Endothelial cell of umbilical vein (primary cell): ENCODE results near the gene PDE4B. TPM values are rescaled to one million over a fixed set of nuclear protein-coding genes. Genes with fewer than 3 reads are reported as not detected.

Experiments
- BruUV-seq: library from RNA; stranded (reverse); fragments of 400-500 nt; replicated peaks from 2 replicates; lab custom pipeline; 2021; lab: Mats Ljungman, UMichigan
- CTCF ChIA-PET: fragments of 300-600, 350-600 bp; sonication (Branson Sonifier 250); formaldehyde crosslinking; loops from one replicate; lab custom pipeline; 2021; ENCODE audit warnings: antibody characterized with exemption, inconsistent platforms; lab: Charles Lee
- POLR2A ChIA-PET: fragments of 300-600, 350-600 bp; sonication (Branson Sonifier 250); formaldehyde crosslinking; loops from one replicate; lab custom pipeline; 2021; ENCODE audit warnings: antibody characterized with exemption, inconsistent platforms; lab: Charles Lee
- DNase-seq: peaks from one replicate; pipeline ENCODE4 v3.0.0-alpha.2; 2011; ENCODE audit warnings: low read depth, low spot score
- FAIRE-seq: peaks from 2 replicates; lab custom pipeline; 2011; peaks lifted over from hg19 to GRCh38; lab: Jason Lieb, UNC
- H2AFZ ChIP-seq: 2 replicates; pipeline ENCODE4 v1.6.0; 2012; ENCODE audit warnings: low read depth, low read length, control low read depth, inconsistent platforms
- H3K27ac ChIP-seq: 2 replicates; pipeline ENCODE4 v1.5.1; 2011; ENCODE audit warnings: low read depth, mild to moderate bottlenecking, control low read depth, low read length, moderate library complexity; ENCODE audit not compliant: insufficient read depth
- H3K27me3 ChIP-seq, 2 experiments: 2 replicates each; pipeline versions ENCODE4 v1.6.0 to v1.6.1; 2011; ENCODE audit warnings: low read length in 2 of 2, mixed read lengths in 1 of 2; ENCODE audit not compliant: control insufficient read depth in 2 of 2, insufficient read depth in 2 of 2
- H3K36me3 ChIP-seq, 2 experiments: 2 replicates in 1 of 2; 3 replicates in 1 of 2; pipeline ENCODE4 v1.5.1; 2011; ENCODE audit warnings: low read length in 2 of 2, mild to moderate bottlenecking in 1 of 2, moderate library complexity in 1 of 2; ENCODE audit not compliant: control insufficient read depth in 2 of 2, insufficient read depth in 2 of 2; ENCODE audit errors: extremely low read depth in 1 of 2
- H3K4me1 ChIP-seq: 3 replicates; pipeline ENCODE4 v1.5.1; 2011; ENCODE audit warnings: mild to moderate bottlenecking, low read length; ENCODE audit not compliant: control insufficient read depth, insufficient read depth; ENCODE audit errors: extremely low read depth
- H3K4me2 ChIP-seq: 2 replicates; pipeline ENCODE4 v1.6.1; 2011; ENCODE audit warnings: low read length, control low read depth, mixed read lengths; ENCODE audit not compliant: insufficient read depth
- H3K4me3 ChIP-seq, 3 experiments: fragments of 200-600 bp in 1 of 3; sonication (generic), shearing (Covaris generic) in 1 of 3; replicated peaks in 1 of 3; 2 replicates each; pipeline ENCODE4 v1.5.1; 2011 to 2016; ENCODE audit warnings: control low read depth in 3 of 3, low read length in 3 of 3, mild to moderate bottlenecking in 2 of 3, inconsistent platforms in 1 of 3, low read depth in 1 of 3, moderate library complexity in 1 of 3; ENCODE audit not compliant: insufficient read depth in 1 of 3
- H3K79me2 ChIP-seq: 2 replicates; pipeline ENCODE4 v1.6.0; 2012; ENCODE audit warnings: low read length, inconsistent platforms; ENCODE audit not compliant: control insufficient read depth, insufficient read depth
- H3K9ac ChIP-seq: replicated peaks from 2 replicates; pipeline ENCODE3; 2011; ENCODE audit warnings: low read length, control low read depth; ENCODE audit not compliant: insufficient read depth; ENCODE audit errors: extremely low read depth
- H3K9me1 ChIP-seq: replicated peaks from 3 replicates; pipeline ENCODE4 v1.6.0; 2011; ENCODE audit warnings: mild to moderate bottlenecking, low read length; ENCODE audit not compliant: control insufficient read depth, insufficient read depth; ENCODE audit errors: extremely low read depth
- H3K9me3 ChIP-seq: replicated peaks from 2 replicates; pipeline ENCODE4 v1.5.1; 2012; ENCODE audit warnings: low read length, inconsistent platforms; ENCODE audit not compliant: control insufficient read depth, insufficient read depth
- H4K20me1 ChIP-seq: replicated peaks from 2 replicates; pipeline ENCODE3; 2011; ENCODE audit warnings: mild to moderate bottlenecking, low read length; ENCODE audit not compliant: control insufficient read depth, insufficient read depth; ENCODE audit errors: extremely low read depth
- EZH2 ChIP-seq: IDR thresholded peaks from 2 replicates; pipeline ENCODE4 v1.6.1; 2012; ENCODE audit warnings: borderline replicate concordance, low read depth, mild to moderate bottlenecking, moderate library complexity, low read length, inconsistent platforms; ENCODE audit not compliant: severe bottlenecking
- MYC ChIP-seq: IDR thresholded peaks from one replicate; pipeline ENCODE4 v1.6.1; 2011; ENCODE audit warnings: mild to moderate bottlenecking, low read depth, low read length
- POLR2A ChIP-seq: IDR thresholded peaks from 2 replicates; pipeline ENCODE4 v1.6.1; 2012; ENCODE audit warnings: low read depth, mild to moderate bottlenecking, control low read depth, low read length
- dilution Hi-C: fragments of 300-500 bp; cut with MboI; formaldehyde crosslinking; loops from one replicate; pipeline ENCODE4 v1.15.0; 2019; ENCODE audit warnings: low sequenced_read_pairs; ENCODE audit not compliant: extremely low pct_ligation_motif_present
- intact Hi-C: fragments of 100-400 bp; cut with micrococcal nuclease; formaldehyde crosslinking; loops from one replicate; pipeline ENCODE4 v1.10.0; 2022
- polyA plus RNA-seq, 4 experiments: library from polyadenylated mRNA; depleted of rRNA in 3 of 4; stranded (reverse) in 3 of 4; unstranded in 1 of 4; fragments of >200 nt; gene quantifications; 2 replicates each; pipeline versions ENCODE4 v1.2.1 to v1.2.3, GENCODE V29; 2011 to 2012; ENCODE audit warnings: missing spikeins in 1 of 4
- total RNA-seq: library from RNA; stranded (reverse); gene quantifications from 2 replicates; pipeline ENCODE4 v1.2.3, GENCODE V29; 2021

PDE4B gene
- total and polyA plus RNA-seq, 2 donors (not counting 3 experiments of a cell fraction or from before 2014, with no cell fraction given): 63.5 to 69.8 TPM

DNA sequence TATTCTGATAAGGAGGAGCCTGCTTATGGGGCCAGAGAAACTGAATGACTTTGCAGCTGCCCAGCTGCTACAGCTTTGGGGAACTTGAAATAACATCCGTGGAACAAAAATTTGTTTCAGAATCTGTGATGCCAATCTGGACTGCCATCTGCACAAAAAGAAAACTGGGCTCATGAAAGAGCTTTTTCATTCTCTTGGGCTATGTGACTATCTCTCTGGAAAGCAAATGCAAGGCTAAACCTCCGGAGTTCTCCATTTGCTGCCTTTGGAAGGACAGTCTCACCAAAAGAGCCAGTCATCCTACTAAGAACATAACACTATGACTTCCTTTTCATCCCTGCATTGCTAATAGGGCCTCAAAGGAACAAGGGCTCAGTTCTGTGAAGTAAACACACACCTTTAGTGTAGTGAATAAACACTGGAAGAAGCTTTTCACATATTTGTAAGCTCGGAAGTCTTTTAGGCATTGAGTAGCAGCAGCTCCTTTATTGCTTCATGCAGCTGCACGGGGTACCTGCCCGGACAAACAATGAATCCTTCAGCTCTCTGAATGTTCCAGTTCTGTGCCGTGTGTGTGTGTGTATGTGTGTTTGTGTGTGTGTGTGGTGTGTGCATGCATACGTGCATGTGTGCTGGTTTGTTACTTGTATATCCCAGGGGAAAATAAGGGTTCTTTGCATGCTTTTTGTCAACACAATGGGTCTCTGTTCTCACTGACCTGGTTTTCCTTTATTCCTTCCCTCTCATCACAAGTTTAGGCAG is 485.7 kb downstream of the PDE4B start:
- DNase-seq (no peak), FAIRE-seq (no peak)
- BruUV-seq: no TSS peak
- no peak overlapping the region for H2AFZ ChIP-seq
- CTCF ChIA-PET: interaction anchor here (1.2 to 1.7 kb wide), 2 partner anchors 13 to 21 kb away, joined by 3 to 5 read pairs; no protein-coding TSS in a partner anchor
- H4K20me1 ChIP-seq: no peaks in the 10 kb centered on the region
- H3K9me3 ChIP-seq: no peaks in the 10 kb centered on the region
- H3K27ac ChIP-seq: no peak overlapping the region
- H3K9me1 ChIP-seq: no peaks in the 10 kb centered on the region
- POLR2A ChIA-PET: no interaction called here
- dilution Hi-C loops: no loop called here
- H3K27me3 ChIP-seq: no peaks in the 10 kb centered on the region
- no peak for TF ChIP-seq POLR2A
- TF ChIP-seq MYC: no peak
- intact Hi-C loops: no loop called here
- no peaks in the 10 kb centered on the region for H3K36me3 ChIP-seq
- H3K4me3 ChIP-seq: no peak overlapping the region
- H3K79me2 ChIP-seq: no peaks in the 10 kb centered on the region
- H3K4me2 ChIP-seq: no peak overlapping the region
- H3K9ac ChIP-seq: no peak overlapping the region
- H3K4me1 ChIP-seq: peaks cover 4% of the 10 kb centered on the region

DNA sequence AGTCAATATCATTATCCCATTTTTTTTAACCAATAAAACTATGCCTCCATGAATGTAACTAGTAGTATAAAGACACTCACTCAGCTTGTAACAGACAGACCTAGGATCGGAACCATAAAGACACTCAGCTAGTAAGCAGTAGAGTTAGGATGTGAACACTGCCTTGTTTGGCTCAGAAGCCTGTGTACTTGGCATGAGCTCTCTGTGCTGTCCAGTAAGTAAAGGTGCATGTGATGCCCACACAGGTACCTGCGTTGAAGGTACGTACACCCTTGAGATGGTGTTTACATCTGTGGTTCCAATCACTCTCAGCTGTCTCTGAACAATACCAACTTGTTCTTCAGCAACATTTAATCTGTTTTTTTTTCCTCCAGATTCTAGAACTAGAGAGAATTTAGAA is 489.1 kb downstream of the PDE4B start:
- no peak for FAIRE-seq
- H3K9me3 ChIP-seq: no peaks in the 10 kb centered on the region
- ChIA-PET POLR2A (no interaction called here), CTCF (interaction anchor here (1.3 to 2.0 kb wide), 3 partner anchors 10 to 50 kb away, joined by 3 to 7 read pairs (median 7); no protein-coding TSS in a partner anchor)
- H3K36me3 ChIP-seq: no peaks in the 10 kb centered on the region
- H3K4me3 ChIP-seq: no peak overlapping the region
- H3K27ac ChIP-seq: no peak overlapping the region
- peaks cover 3% of the 10 kb centered on the region for H3K4me1 ChIP-seq
- no peak for TF ChIP-seq EZH2
- no peak overlapping the region for H3K4me2 ChIP-seq
- H3K79me2 ChIP-seq: no peaks in the 10 kb centered on the region
- no peak overlapping the region for H3K9ac ChIP-seq
- intact Hi-C loops: no loop called here
- no peaks in the 10 kb centered on the region for H4K20me1 ChIP-seq
- BruUV-seq: no TSS peak
- no peak overlapping the region for H2AFZ ChIP-seq
- dilution Hi-C loops: no loop called here
- no peaks in the 10 kb centered on the region for H3K9me1 ChIP-seq
- DNase-seq: no peak
- H3K27me3 ChIP-seq: no peaks in the 10 kb centered on the region
